Calu3 (cell line): ENCODE measurements around the gene NAGPA. TPM values are rescaled to one million over a fixed set of nuclear protein-coding genes. Genes with fewer than 3 reads are reported as not detected.

Source experiments
- BruUV-seq: library from RNA; stranded (reverse); fragments of 400-500 nt; replicated peaks from 2 replicates; lab custom pipeline; 2021; lab: Mats Ljungman, UMichigan
- CTCF ChIA-PET: fragments of 300-600 bp; sonication (Branson Sonifier 250); formaldehyde crosslinking; loops from one replicate; lab custom pipeline; 2022; ENCODE audit warnings: antibody characterized with exemption; lab: Charles Lee
- DNase-seq: peaks from one replicate; pipeline ENCODE4 v3.0.0; 2022
- H3K27ac Mint-ChIP-seq: one replicate; pipeline ENCODE4 v1.8.0; 2022; ENCODE audit warnings: mixed read lengths; ENCODE audit not compliant: unreplicated experiment
- H3K27me3 Mint-ChIP-seq: one replicate; pipeline ENCODE4 v1.8.0; 2022; ENCODE audit warnings: mixed read lengths; ENCODE audit not compliant: unreplicated experiment
- H3K36me3 Mint-ChIP-seq: one replicate; pipeline ENCODE4 v1.8.0; 2022; ENCODE audit warnings: mild to moderate bottlenecking, moderate library complexity, mixed read lengths; ENCODE audit not compliant: insufficient read depth, unreplicated experiment
- H3K4me1 Mint-ChIP-seq: one replicate; pipeline ENCODE4 v1.8.0; 2022; ENCODE audit warnings: mild to moderate bottlenecking, low read depth, mixed read lengths; ENCODE audit not compliant: unreplicated experiment
- H3K4me3 Mint-ChIP-seq: one replicate; pipeline ENCODE4 v1.8.0; 2022; ENCODE audit warnings: mild to moderate bottlenecking, low read depth, moderate library complexity, mixed read lengths; ENCODE audit not compliant: unreplicated experiment
- H3K9me3 Mint-ChIP-seq: one replicate; pipeline ENCODE4 v1.8.0; 2022; ENCODE audit warnings: low read depth, mixed read lengths; ENCODE audit not compliant: unreplicated experiment
- intact Hi-C: fragments of 100-400 bp; cut with micrococcal nuclease; formaldehyde crosslinking; loops from one replicate; pipeline ENCODE4 v1.10.0; 2022; ENCODE audit not compliant: unreplicated experiment
- total RNA-seq: library from RNA; stranded (reverse); gene quantifications from 2 replicates; pipeline ENCODE4 v1.2.3, GENCODE V29; 2022
- TF ChIP-seq, protein P1 (sequence below): fragments of 200-600 bp; IDR thresholded peaks from one replicate; pipeline ENCODE4 v1.8.0; 2022; ENCODE audit warnings: antibody characterized with exemption; ENCODE audit not compliant: unreplicated experiment

Gene NAGPA
- total RNA-seq, 1 experiment from 2014 or later = 16.1 TPM

DNA sequence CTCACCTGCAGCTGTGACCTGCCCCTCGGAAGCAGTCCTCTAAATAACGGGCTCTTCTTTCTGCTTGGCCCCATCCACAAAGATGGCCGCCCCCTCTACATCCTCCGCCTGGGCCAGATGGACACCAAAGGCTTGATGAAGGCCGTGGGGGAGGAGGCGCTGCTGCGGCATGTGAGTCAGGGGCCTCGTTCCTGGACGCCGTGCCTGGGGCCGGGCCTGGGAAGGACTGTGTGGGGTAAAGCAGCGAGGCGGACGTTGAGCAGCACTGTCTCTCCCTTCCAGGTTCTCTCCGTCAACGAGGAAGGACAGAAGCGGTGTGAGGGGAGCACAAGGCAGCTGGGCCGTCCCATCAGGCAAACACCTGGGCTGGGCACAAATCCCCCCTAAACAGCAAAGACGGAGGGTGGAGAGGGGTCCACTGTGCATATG lies 33.1 kb downstream of the NAGPA start:
- Mint-ChIP-seq H3K4me1 (no peaks in the 10 kb centered on the region), H3K36me3 (no peaks in the 10 kb centered on the region), H3K27me3 (peaks cover 66% of the 10 kb centered on the region), H3K4me3 (no peak overlapping the region), H3K27ac (no peak overlapping the region), H3K9me3 (no peaks in the 10 kb centered on the region)
- TF ChIP-seq, protein P1, sequence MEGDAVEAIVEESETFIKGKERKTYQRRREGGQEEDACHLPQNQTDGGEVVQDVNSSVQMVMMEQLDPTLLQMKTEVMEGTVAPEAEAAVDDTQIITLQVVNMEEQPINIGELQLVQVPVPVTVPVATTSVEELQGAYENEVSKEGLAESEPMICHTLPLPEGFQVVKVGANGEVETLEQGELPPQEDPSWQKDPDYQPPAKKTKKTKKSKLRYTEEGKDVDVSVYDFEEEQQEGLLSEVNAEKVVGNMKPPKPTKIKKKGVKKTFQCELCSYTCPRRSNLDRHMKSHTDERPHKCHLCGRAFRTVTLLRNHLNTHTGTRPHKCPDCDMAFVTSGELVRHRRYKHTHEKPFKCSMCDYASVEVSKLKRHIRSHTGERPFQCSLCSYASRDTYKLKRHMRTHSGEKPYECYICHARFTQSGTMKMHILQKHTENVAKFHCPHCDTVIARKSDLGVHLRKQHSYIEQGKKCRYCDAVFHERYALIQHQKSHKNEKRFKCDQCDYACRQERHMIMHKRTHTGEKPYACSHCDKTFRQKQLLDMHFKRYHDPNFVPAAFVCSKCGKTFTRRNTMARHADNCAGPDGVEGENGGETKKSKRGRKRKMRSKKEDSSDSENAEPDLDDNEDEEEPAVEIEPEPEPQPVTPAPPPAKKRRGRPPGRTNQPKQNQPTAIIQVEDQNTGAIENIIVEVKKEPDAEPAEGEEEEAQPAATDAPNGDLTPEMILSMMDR = no peak
- no TSS peak for BruUV-seq
- CTCF ChIA-PET = no interaction called here
- intact Hi-C loops = no loop called here
- DNase-seq = no peak

DNA sequence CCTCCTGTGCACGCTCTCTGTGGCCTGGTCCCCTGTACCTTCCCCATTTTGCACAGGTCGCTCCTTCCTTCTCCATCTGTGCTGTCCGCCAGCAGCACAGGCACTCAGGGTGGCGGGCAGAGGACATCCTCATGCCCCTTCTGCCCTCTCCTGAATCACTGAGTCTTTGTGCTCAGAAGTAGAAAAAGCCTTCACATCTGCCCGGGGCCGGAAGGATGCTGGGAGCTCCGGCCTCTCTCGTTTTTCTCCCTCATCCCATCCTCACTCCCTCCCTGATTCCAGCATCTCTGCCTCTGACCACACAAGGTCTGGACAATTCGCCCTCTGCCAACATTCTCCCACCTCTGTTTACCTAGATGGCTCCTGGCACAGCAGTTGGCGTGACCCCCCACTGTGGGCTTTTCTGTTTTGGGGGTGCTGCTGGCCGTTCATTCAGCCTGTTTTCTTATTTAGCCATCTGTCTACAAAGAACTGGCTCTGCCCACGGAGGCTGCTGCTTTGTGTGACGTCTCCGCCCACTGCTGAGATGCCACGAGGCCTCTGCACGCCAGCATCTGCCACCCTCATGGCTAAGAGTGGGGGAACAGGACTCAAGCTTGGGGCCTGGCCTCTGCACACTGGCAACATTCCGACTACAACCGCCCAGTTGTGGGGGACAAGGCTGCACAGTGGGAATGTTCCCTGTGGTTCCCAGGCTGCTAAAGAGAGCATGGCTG lies 38.9 kb downstream of the NAGPA start:
- Mint-ChIP-seq H3K27me3 (peaks cover 51% of the 10 kb centered on the region), H3K4me3 (no peak overlapping the region), H3K9me3 (no peaks in the 10 kb centered on the region), H3K36me3 (no peaks in the 10 kb centered on the region), H3K4me1 (no peaks in the 10 kb centered on the region), H3K27ac (no peak overlapping the region)
- BruUV-seq = no TSS peak
- CTCF ChIA-PET = interaction anchor here (0.7 kb wide), 2 partner anchors 21 to 194 kb away, joined by 3 to 5 read pairs; no protein-coding TSS in a partner anchor
- no peak for DNase-seq
- TF ChIP-seq, protein P1 = no peak
- intact Hi-C loops = no loop called here

DNA sequence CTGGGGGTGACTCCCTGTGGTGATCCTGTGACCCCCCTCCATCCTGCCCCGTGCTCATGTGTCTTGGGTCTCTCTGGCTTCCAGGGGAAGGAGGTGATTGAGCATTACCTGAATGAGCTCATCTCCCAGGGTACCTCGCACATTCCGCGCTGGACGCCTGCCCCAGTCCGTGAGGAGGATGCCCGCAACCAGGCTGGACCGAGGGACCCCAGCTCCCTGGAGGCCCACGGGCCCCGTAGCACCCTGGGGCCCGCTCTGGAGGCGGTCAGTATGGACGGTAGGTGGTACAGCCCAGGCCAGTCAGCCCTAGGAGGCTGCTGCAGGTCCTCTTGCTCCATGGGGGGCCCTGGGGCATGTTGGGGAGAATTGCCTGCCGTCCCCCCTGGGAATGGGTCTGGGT lies 42.0 kb downstream of the NAGPA start:
- Mint-ChIP-seq H3K9me3 (no peaks in the 10 kb centered on the region), H3K27ac (no peak overlapping the region), H3K4me1 (no peaks in the 10 kb centered on the region), H3K4me3 (no peak overlapping the region), H3K27me3 (peaks cover 62% of the 10 kb centered on the region), H3K36me3 (no peaks in the 10 kb centered on the region)
- TF ChIP-seq, protein P1 = no peak
- DNase-seq = no peak
- intact Hi-C loops = no loop called here
- CTCF ChIA-PET = no interaction called here
- no TSS peak for BruUV-seq

DNA sequence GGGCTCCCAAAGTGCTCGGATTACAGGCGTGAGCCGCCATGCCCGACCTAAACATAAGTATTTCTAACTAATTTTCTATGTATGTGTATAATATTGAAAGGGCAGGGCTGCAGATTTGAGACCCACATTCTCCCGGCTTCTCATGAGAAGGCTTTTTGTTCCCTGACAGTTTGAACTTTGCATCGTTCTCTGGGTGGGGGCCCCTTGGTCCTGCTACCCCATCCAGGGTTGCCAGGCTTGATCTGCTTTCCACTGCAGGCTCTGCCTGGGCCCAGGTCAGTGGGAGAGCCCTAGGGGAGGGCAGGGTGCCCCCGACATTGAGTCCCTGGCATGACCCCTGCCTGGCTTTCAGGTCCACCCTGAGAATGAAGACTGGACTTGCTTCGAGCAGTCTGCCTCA lies 43.3 kb downstream of the NAGPA start:
- peaks cover 4% of the 10 kb centered on the region for H3K9me3 Mint-ChIP-seq
- intact Hi-C loops = no loop called here
- DNase-seq = no peak
- BruUV-seq = no TSS peak
- H3K27me3 Mint-ChIP-seq = peaks cover 60% of the 10 kb centered on the region
- H3K36me3 Mint-ChIP-seq = no peaks in the 10 kb centered on the region
- no peaks in the 10 kb centered on the region for H3K4me1 Mint-ChIP-seq
- CTCF ChIA-PET = no interaction called here
- H3K27ac Mint-ChIP-seq = no peak overlapping the region
- TF ChIP-seq, protein P1 = no peak
- no peak overlapping the region for H3K4me3 Mint-ChIP-seq
